Effector memory CD4-positive, alpha-beta T cell (primary cell): ENCODE results near the gene RNF135.
A peak's percentile ranks its signal among the peaks of the same experiment; 100 is the strongest.
"Not testable (repeated sequence)": the region's sequence is repeated elsewhere in the genome, so short reads cannot be mapped to it uniquely, and the experiment has no call there.

Experiments
- DNase-seq, 3 donors: peaks; one replicate each; pipeline ENCODE4 v3.0.0-alpha.2; 2020
- H3K27ac ChIP-seq: 2 replicates; pipeline ENCODE4 v1.7.0; 2013; ENCODE audit warnings: mild to moderate bottlenecking, low read length, moderate library complexity; ENCODE audit not compliant: insufficient read depth, poor library complexity, severe bottlenecking
- H3K27me3 ChIP-seq: replicated peaks from 2 replicates; pipeline ENCODE4 v1.7.0; 2013; ENCODE audit warnings: mild to moderate bottlenecking, low read length; ENCODE audit not compliant: insufficient read depth, control insufficient read depth, poor library complexity, severe bottlenecking
- H3K36me3 ChIP-seq: 2 replicates; pipeline ENCODE4 v1.7.0; 2013; ENCODE audit warnings: mild to moderate bottlenecking, low read length, moderate library complexity; ENCODE audit not compliant: control insufficient read depth, insufficient read depth
- H3K4me1 ChIP-seq: 2 replicates; pipeline ENCODE4 v1.7.0; 2013; ENCODE audit warnings: low read length, mild to moderate bottlenecking; ENCODE audit not compliant: control insufficient read depth, insufficient read depth, poor library complexity, severe bottlenecking
- H3K4me3 ChIP-seq: 2 replicates; pipeline ENCODE4 v1.7.0; 2013; ENCODE audit warnings: low read length, low read depth, mild to moderate bottlenecking; ENCODE audit not compliant: insufficient read depth, poor library complexity, severe bottlenecking
- H3K9me3 ChIP-seq: 2 replicates; pipeline ENCODE4 v1.7.0; 2013; ENCODE audit warnings: mild to moderate bottlenecking, low read length, moderate library complexity; ENCODE audit not compliant: control insufficient read depth

RNF135 gene

DNA sequence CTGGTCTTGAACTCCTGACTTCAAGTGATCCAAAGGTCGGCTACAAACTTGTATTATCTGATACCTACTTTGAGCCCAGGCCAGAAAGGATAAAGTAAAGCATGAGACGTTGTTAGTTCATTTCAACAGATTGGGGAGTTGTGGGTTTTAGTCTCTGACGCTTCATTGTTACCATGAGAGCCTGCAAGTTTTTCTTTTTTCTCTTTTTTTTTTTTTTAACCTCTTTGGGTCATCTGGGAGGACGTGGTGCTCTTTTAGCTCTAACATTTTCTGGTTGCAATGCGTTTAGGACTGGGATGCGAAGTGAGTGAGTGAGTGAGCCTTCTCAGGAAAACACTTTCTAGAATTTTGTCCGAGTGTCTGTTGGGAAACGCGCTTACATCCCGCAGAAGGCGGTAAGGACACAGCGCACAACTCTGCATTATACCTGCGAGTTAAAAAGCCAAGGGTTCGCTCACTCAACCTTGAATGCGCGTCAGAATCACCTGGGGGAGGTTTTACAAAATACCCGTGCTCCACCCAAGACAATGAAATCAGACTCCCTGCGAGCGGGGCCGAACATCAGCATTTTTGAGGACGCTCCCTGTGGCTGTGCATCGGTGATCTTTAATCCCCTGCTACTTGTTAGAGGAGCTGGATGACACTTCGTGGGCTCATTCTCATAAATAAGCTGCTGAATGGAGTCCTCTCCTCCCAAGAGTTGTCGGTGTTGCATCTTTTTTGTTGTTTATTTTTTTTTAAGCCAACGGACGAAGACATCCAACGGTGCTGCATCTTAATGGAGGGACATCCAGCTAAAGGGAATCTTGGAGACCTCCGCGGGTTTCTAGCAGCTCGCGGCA is 629 bp upstream of the RNF135 start:
- H3K27me3 ChIP-seq: no peaks in the 10 kb centered on the region
- H3K4me3 ChIP-seq: peak overlapping the region; percentile 76
- no peak for DNase-seq
- no peaks in the 10 kb centered on the region for H3K36me3 ChIP-seq
- H3K4me1 ChIP-seq: peaks cover 3% of the 10 kb centered on the region
- no peaks in the 10 kb centered on the region for H3K9me3 ChIP-seq
- no peak overlapping the region for H3K27ac ChIP-seq

- no peaks in the 10 kb centered on the region for H3K9me3 ChIP-seq
- no peak for DNase-seq
- no peaks in the 10 kb centered on the region for H3K36me3 ChIP-seq
- H3K4me3 ChIP-seq: no peak overlapping the region
- no peaks in the 10 kb centered on the region for H3K27me3 ChIP-seq
- peaks cover 3% of the 10 kb centered on the region for H3K4me1 ChIP-seq
- H3K27ac ChIP-seq: no peak overlapping the region
Observed at GRCh38 chr17:30975042-30975820, 4.4 kb downstream of the RNF135 start.

GRCh38 chr17:30979919-30980318 is 9.1 kb downstream of the RNF135 start:
- H3K27ac ChIP-seq, H3K9me3 ChIP-seq, DNase-seq, H3K4me3 ChIP-seq, H3K27me3 ChIP-seq, H3K36me3 ChIP-seq, H3K4me1 ChIP-seq: not testable (repeated sequence)

GRCh38 chr17:30981531-30982519 is 11.0 kb downstream of the RNF135 start:
- Histone ChIP-seq H3K36me3 (no peaks in the 10 kb centered on the region), H3K27ac (no peak overlapping the region), H3K27me3 (no peaks in the 10 kb centered on the region), H3K4me1 (no peaks in the 10 kb centered on the region), H3K4me3 (no peak overlapping the region), H3K9me3 (no peaks in the 10 kb centered on the region)
- DNase-seq: no peak

DNA sequence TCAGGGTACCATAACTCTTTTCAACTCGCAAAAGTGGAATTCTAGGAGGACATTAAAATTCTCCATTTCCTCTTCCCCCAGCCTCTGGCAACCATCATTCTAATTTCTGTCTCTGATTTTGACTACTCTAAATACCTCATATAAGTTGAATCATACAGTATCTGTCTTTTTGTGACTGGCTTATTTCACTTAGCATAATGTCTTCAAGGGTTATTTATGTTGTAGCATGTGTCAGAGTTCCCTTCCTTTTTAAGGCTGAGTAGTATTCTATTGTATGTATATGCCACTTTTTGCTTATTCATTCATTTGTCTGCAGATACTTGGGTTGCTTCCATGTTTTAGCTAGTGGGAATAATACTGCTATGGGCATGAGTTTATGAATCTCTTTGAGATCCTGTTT is 12.0 kb downstream of the RNF135 start:
- Histone ChIP-seq H3K4me3 (no peak overlapping the region), H3K36me3 (no peaks in the 10 kb centered on the region), H3K9me3 (no peaks in the 10 kb centered on the region), H3K27me3 (no peaks in the 10 kb centered on the region), H3K4me1 (no peaks in the 10 kb centered on the region), H3K27ac (no peak overlapping the region)
- no peak for DNase-seq

GRCh38 chr17:30990458-30990857 is 19.6 kb downstream of the RNF135 start:
- no peaks in the 10 kb centered on the region for H3K4me1 ChIP-seq
- DNase-seq: no peak
- H3K9me3 ChIP-seq: no peaks in the 10 kb centered on the region
- H3K36me3 ChIP-seq: no peaks in the 10 kb centered on the region
- no peak overlapping the region for H3K27ac ChIP-seq
- no peak overlapping the region for H3K4me3 ChIP-seq
- no peaks in the 10 kb centered on the region for H3K27me3 ChIP-seq

GRCh38 chr17:30992551-30992950 is 21.7 kb downstream of the RNF135 start:
- no peak overlapping the region for H3K27ac ChIP-seq
- peaks cover 5% of the 10 kb centered on the region for H3K36me3 ChIP-seq
- no peak for DNase-seq

GRCh38 chr17:30995347-30995746 is 24.5 kb downstream of the RNF135 start:
- Histone ChIP-seq H3K4me1 (no peaks in the 10 kb centered on the region), H3K36me3 (peaks cover 13% of the 10 kb centered on the region), H3K27me3 (no peaks in the 10 kb centered on the region), H3K4me3 (no peak overlapping the region), H3K27ac (no peak overlapping the region), H3K9me3 (no peaks in the 10 kb centered on the region)
- no peak for DNase-seq

More at GRCh38 chr17:30992551-30992950, 21.7 kb downstream of the RNF135 start:
- Histone ChIP-seq H3K4me3 (no peak overlapping the region), H3K9me3 (no peaks in the 10 kb centered on the region), H3K4me1 (no peaks in the 10 kb centered on the region), H3K27me3 (no peaks in the 10 kb centered on the region)

DNA sequence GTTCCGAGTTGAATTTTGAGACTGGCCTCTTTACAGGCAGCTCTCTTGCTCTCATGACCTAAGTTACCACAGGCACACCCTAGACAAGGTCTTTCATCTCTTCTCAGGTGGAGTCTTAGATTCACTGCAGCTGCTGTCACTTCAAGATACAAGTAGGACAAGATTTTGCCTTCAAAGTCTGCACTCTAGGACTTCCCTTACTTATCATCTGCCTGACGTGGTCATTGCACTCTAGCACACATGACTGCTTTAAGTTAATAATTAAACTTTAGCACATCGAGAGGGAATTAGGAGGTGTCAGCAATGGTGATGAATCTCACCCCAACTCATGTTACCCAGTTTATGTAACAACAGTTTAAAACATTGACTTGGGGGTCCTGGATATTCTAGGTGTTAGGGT is 25.6 kb downstream of the RNF135 start:
- Histone ChIP-seq H3K4me1 (no peaks in the 10 kb centered on the region), H3K36me3 (peaks cover 13% of the 10 kb centered on the region), H3K9me3 (no peaks in the 10 kb centered on the region), H3K4me3 (no peak overlapping the region), H3K27me3 (no peaks in the 10 kb centered on the region), H3K27ac (no peak overlapping the region)
- DNase-seq: no peak
